NB4 (cell line): ENCODE measurements around the gene PRAME.
"Not testable (repeated sequence)": the region's sequence is repeated elsewhere in the genome, so short reads cannot be mapped to it uniquely, and the experiment has no call there.

Experiments used
- MYC ChIP-seq: IDR thresholded peaks from 2 replicates; pipeline ENCODE4 v1.6.1; 2011; ENCODE audit warnings: low read depth, low read length
- POLR2A ChIP-seq: IDR thresholded peaks from 2 replicates; pipeline ENCODE4 v1.6.1; 2011; ENCODE audit warnings: mild to moderate bottlenecking; ENCODE audit not compliant: insufficient read length; ENCODE audit errors: extremely low read depth
- TF ChIP-seq, protein P1 (sequence below): IDR thresholded peaks from one replicate; pipeline ENCODE4 v1.5.1; 2012; ENCODE audit warnings: low read depth, low read length
- TF ChIP-seq, protein P2 (sequence below): IDR thresholded peaks from 2 replicates; pipeline ENCODE4 v1.6.1; 2011; ENCODE audit warnings: low read depth, low read length

DNA sequence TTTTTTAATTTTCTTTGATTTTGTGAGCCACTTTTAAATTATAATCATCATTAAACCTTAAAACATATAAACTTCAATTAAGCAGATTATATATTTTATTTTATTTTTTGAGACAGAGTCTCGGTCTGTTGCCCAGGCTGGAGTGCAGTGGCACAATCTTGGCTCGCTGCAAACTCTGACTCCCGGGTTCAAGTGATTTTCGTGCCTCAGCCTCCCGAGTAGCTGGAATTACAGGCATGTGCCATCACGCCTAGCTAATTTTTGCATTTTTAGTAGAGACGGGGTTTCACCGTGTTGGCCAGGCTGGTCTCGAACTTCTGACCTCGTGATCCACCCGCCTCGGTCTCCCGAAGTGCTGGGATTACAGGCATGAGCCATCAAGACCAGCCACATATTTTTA, 22.5 kb upstream of the PRAME start:
- not testable (repeated sequence) for TF ChIP-seq MYC, POLR2A
- TF ChIP-seq, protein P1, sequence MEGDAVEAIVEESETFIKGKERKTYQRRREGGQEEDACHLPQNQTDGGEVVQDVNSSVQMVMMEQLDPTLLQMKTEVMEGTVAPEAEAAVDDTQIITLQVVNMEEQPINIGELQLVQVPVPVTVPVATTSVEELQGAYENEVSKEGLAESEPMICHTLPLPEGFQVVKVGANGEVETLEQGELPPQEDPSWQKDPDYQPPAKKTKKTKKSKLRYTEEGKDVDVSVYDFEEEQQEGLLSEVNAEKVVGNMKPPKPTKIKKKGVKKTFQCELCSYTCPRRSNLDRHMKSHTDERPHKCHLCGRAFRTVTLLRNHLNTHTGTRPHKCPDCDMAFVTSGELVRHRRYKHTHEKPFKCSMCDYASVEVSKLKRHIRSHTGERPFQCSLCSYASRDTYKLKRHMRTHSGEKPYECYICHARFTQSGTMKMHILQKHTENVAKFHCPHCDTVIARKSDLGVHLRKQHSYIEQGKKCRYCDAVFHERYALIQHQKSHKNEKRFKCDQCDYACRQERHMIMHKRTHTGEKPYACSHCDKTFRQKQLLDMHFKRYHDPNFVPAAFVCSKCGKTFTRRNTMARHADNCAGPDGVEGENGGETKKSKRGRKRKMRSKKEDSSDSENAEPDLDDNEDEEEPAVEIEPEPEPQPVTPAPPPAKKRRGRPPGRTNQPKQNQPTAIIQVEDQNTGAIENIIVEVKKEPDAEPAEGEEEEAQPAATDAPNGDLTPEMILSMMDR: not testable (repeated sequence)
- TF ChIP-seq, protein P2, sequence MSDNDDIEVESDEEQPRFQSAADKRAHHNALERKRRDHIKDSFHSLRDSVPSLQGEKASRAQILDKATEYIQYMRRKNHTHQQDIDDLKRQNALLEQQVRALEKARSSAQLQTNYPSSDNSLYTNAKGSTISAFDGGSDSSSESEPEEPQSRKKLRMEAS: not testable (repeated sequence)
